IPS DF 6.9 (cell line): Measurements from ENCODE around the gene ZNF680.
A peak's percentile ranks its signal among the peaks of the same experiment; 100 is the strongest.

Experiments used
- DNase-seq: peaks from one replicate; pipeline ENCODE4 v3.0.0-alpha.2; 2013; ENCODE audit warnings: low read depth, low spot score
- H3K27ac ChIP-seq: one replicate; pipeline ENCODE4 v1.5.1; 2013; ENCODE audit warnings: low read length, control low read depth
- H3K27me3 ChIP-seq: 2 replicates; pipeline ENCODE4 v1.6.1; 2013; ENCODE audit warnings: mild to moderate bottlenecking, low read length; ENCODE audit not compliant: control insufficient read depth, insufficient read depth
- H3K36me3 ChIP-seq: 2 replicates; pipeline ENCODE4 v1.6.1; 2013; ENCODE audit warnings: low read length; ENCODE audit not compliant: control insufficient read depth, insufficient read depth
- H3K4me1 ChIP-seq: 2 replicates; pipeline ENCODE4 v1.6.1; 2013; ENCODE audit warnings: low read length; ENCODE audit not compliant: control insufficient read depth, insufficient read depth
- H3K4me3 ChIP-seq: 2 replicates; pipeline ENCODE4 v1.5.1; 2013; ENCODE audit warnings: mild to moderate bottlenecking, low read length
- H3K9me3 ChIP-seq: 2 replicates; pipeline ENCODE4 v1.6.1; 2013; ENCODE audit warnings: low read length, inconsistent platforms; ENCODE audit not compliant: control insufficient read depth, insufficient read depth
- WGBS: extraction: QIAGEN DNeasy Blood & Tissue Kit; methylation state at CpG from one replicate; pipeline ENCODE4 v1.1.7; 2013; ENCODE audit warnings: mixed read lengths, missing lambda C conversion rate; ENCODE audit not compliant: insufficient read length, insufficient coverage; 5-methylcytosine and 5-hydroxymethylcytosine counted together

The ZNF680 gene

GRCh38 chr7:64562626-64563278 is at the start of gene ZNF680:
Gene ZNF680, minus strand, starts transcription at chr7:64563071. Its CDS starts 117 bp downstream, at chr7:64562954.
- no peaks in the 10 kb centered on the region for H3K4me1 ChIP-seq
- no peaks in the 10 kb centered on the region for H3K36me3 ChIP-seq
- peak within 1 kb of the TSS; percentile 90 for H3K4me3 ChIP-seq
- no peak within 1 kb of the TSS for H3K27ac ChIP-seq
- WGBS = no CpG with 5 or more reads among the region's 33 CpGs
- DNase-seq = peak; percentile 81
- H3K27me3 ChIP-seq = no peaks in the 10 kb centered on the region
- no peaks in the 10 kb centered on the region for H3K9me3 ChIP-seq

- no peaks in the 10 kb centered on the region for H3K27me3 ChIP-seq
- H3K4me1 ChIP-seq = no peaks in the 10 kb centered on the region
- H3K27ac ChIP-seq = no peak overlapping the region
- H3K4me3 ChIP-seq = no peak overlapping the region
- DNase-seq = no peak
- no CpG with 5 or more reads among the region's 4 CpGs for WGBS
- no peaks in the 10 kb centered on the region for H3K36me3 ChIP-seq
- peaks cover 24% of the 10 kb centered on the region for H3K9me3 ChIP-seq
Observed at GRCh38 chr7:64612452-64612851, 49.6 kb upstream of the ZNF680 start.

- DNase-seq = no peak
- H3K36me3 ChIP-seq = no peaks in the 10 kb centered on the region
Observed at GRCh38 chr7:64611717-64612116, 48.8 kb upstream of the ZNF680 start.

GRCh38 chr7:64610997-64611396 is 48.1 kb upstream of the ZNF680 start:
- no peak for DNase-seq
- WGBS = no CpG with 5 or more reads among the region's 4 CpGs
- H3K36me3 ChIP-seq = no peaks in the 10 kb centered on the region
- no peak overlapping the region for H3K4me3 ChIP-seq
- no peaks in the 10 kb centered on the region for H3K27me3 ChIP-seq
- H3K27ac ChIP-seq = no peak overlapping the region
- no peaks in the 10 kb centered on the region for H3K4me1 ChIP-seq
- peaks cover 20% of the 10 kb centered on the region for H3K9me3 ChIP-seq

More at GRCh38 chr7:64611717-64612116, 48.8 kb upstream of the ZNF680 start:
- Histone ChIP-seq H3K27me3 (no peaks in the 10 kb centered on the region), H3K4me3 (no peak overlapping the region), H3K27ac (no peak overlapping the region), H3K4me1 (no peaks in the 10 kb centered on the region), H3K9me3 (peaks cover 22% of the 10 kb centered on the region)
- no CpG with 5 or more reads among the region's 1 CpG for WGBS

GRCh38 chr7:64608116-64608910 is 45.4 kb upstream of the ZNF680 start:
- no peak for DNase-seq
- no peaks in the 10 kb centered on the region for H3K36me3 ChIP-seq
- H3K27ac ChIP-seq = no peak overlapping the region
- H3K27me3 ChIP-seq = no peaks in the 10 kb centered on the region
- H3K4me3 ChIP-seq = no peak overlapping the region
- H3K4me1 ChIP-seq = no peaks in the 10 kb centered on the region
- H3K9me3 ChIP-seq = peaks cover 11% of the 10 kb centered on the region
- WGBS = no CpG with 5 or more reads among the region's 6 CpGs

GRCh38 chr7:64606385-64606784 is 43.5 kb upstream of the ZNF680 start:
- H3K9me3 ChIP-seq = peaks cover 14% of the 10 kb centered on the region
- no peaks in the 10 kb centered on the region for H3K27me3 ChIP-seq
- H3K4me3 ChIP-seq = no peak overlapping the region
- no peak for DNase-seq
- no peaks in the 10 kb centered on the region for H3K36me3 ChIP-seq
- no peaks in the 10 kb centered on the region for H3K4me1 ChIP-seq
- H3K27ac ChIP-seq = no peak overlapping the region

GRCh38 chr7:64603271-64603670 is 40.4 kb upstream of the ZNF680 start:
- DNase-seq = no peak
- H3K36me3 ChIP-seq = no peaks in the 10 kb centered on the region
- no peak overlapping the region for H3K4me3 ChIP-seq
- H3K9me3 ChIP-seq = peaks cover 19% of the 10 kb centered on the region
- H3K27me3 ChIP-seq = no peaks in the 10 kb centered on the region
- WGBS = no CpG with 5 or more reads among the region's 1 CpG
- no peaks in the 10 kb centered on the region for H3K4me1 ChIP-seq
- no peak overlapping the region for H3K27ac ChIP-seq

- DNase-seq = no peak
- Histone ChIP-seq H3K4me3 (no peak overlapping the region), H3K27ac (no peak overlapping the region), H3K9me3 (peaks cover 17% of the 10 kb centered on the region), H3K36me3 (no peaks in the 10 kb centered on the region), H3K4me1 (no peaks in the 10 kb centered on the region), H3K27me3 (no peaks in the 10 kb centered on the region)
- no CpG with 5 or more reads among the region's 2 CpGs for WGBS
Observed at GRCh38 chr7:64602518-64602917, 39.6 kb upstream of the ZNF680 start.

- Histone ChIP-seq H3K4me1 (no peaks in the 10 kb centered on the region), H3K4me3 (no peak overlapping the region), H3K36me3 (no peaks in the 10 kb centered on the region), H3K27ac (no peak overlapping the region), H3K9me3 (peaks cover 17% of the 10 kb centered on the region), H3K27me3 (no peaks in the 10 kb centered on the region)
- no peak for DNase-seq
- WGBS = no CpG with 5 or more reads among the region's 3 CpGs
Observed at GRCh38 chr7:64602086-64602485, 39.2 kb upstream of the ZNF680 start.

GRCh38 chr7:64599359-64599758 is 36.5 kb upstream of the ZNF680 start:
- no peaks in the 10 kb centered on the region for H3K36me3 ChIP-seq
- no peaks in the 10 kb centered on the region for H3K4me1 ChIP-seq
- peaks cover 17% of the 10 kb centered on the region for H3K9me3 ChIP-seq
- H3K4me3 ChIP-seq = no peak overlapping the region
- no peaks in the 10 kb centered on the region for H3K27me3 ChIP-seq
- no CpG with 5 or more reads among the region's 2 CpGs for WGBS
- no peak overlapping the region for H3K27ac ChIP-seq
- DNase-seq = no peak
